Effector CD4-positive, alpha-beta T cell (primary cell): ENCODE data around the gene CST7.

Experiments
- DNase-seq: peaks from one replicate; pipeline ENCODE4 v3.0.0-alpha.2; 2020

CST7 gene

GRCh38 chr20:25006431-25007167 is 57.5 kb downstream of the CST7 start:
- DNase-seq = no peak

DNA sequence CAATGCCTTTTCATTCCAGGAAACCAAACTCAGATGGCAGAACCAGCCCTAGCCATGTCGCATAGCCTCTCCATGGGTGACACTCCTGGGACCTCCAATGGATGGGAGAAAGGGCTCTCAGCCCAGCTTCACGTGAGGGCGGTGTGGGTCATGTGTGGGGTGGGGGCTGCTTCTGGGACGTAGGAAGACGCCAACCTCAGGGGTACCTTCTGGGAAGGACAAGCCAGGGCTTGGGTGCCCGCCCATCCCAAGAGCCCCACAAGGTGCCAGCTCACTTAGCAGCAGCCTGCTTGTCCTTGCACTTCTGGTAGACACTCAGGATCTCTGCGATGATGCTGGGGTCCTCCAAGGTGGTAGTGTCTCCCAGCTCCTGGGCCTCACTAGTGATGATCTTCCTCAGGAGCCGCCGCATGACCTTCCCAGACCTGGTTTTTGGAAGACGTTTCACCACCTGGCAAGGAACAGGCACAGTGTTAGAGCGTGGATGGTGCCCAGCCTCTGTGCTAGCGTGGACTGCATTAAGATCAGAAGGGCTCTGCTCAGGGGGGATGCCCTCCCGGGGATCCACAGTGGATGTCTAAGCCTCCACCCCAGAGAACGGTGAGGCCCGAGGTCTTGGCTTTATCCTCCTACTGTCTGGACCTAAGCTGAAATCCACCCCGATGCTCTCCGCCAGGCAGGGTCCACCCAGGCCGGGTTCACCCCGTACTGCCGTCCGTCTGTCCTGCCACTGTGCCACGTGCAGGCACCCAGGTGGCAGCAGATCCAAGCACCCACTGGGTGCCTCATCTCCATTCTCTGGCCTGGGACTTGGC is 58.6 kb downstream of the CST7 start:
- no peak for DNase-seq

DNA sequence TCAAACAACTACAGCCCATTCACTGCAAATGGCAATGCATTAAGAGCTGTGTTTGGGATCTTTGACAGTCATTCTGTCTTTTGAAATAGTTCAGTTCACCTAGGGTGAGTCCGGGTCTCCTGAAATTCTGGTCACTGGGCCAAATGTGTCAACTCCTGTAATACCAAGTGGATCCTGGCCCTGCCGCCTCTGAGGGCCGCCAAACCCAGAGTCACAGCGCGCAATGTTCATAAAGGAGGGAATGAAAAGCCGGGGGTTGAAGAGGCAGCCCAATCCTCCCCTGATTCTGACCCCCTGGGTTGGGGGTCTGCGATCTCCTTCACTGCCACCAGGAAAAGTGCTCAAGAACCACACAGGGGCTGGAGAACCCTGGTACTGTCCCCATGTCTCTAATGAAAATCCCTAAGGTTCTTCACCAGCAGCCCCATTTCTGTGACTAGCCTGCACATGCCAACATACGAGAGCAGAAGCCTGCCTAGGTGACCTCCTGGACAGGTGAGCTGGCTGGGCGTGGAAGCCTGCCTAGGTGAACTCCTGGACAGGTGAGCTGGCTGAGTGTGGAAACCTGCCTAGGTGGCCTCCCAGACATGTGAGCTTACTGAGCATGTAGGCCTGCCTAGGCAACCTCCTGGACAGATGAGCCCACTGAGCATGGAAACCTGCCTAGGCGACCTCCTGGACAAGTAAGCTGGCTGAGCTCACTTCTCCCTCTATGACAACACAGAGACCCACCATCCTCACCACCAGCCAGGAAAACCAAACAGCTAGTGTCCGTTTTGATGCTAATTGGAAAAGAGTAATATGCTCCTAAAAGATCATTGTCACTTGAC is 59.5 kb downstream of the CST7 start:
- DNase-seq = no peak
